PC-3 (cell line): ENCODE data around the gene SLC34A1. TPM values are rescaled to one million over a fixed set of nuclear protein-coding genes. Genes with fewer than 3 reads are reported as not detected.

Experiments used
- ATAC-seq: fragments of 200-7000 bp; cut with Tn5 transposase; 2 replicates; pipeline ENCODE4 v1.9.1; 2020; ENCODE audit warnings: mild to moderate bottlenecking, moderate library complexity
- BruUV-seq: library from RNA; stranded (reverse); fragments of 400-500 nt; replicated peaks from 2 replicates; lab custom pipeline; 2021; lab: Mats Ljungman, UMichigan
- CTCF ChIA-PET: fragments of 300-600 bp; sonication (Branson Sonifier 250); formaldehyde crosslinking; loops from one replicate; lab custom pipeline; 2022; ENCODE audit warnings: antibody characterized with exemption; lab: Charles Lee
- POLR2A ChIA-PET: fragments of 300-600 bp; sonication (Branson Sonifier 250); formaldehyde crosslinking; loops from one replicate; lab custom pipeline; 2022; ENCODE audit warnings: antibody characterized with exemption; ENCODE audit not compliant: unreplicated experiment; lab: Charles Lee
- DNase-seq: peaks from one replicate; pipeline ENCODE4 v3.0.0-alpha.2; 2015
- H2AFZ ChIP-seq: fragments of 300-600 bp; sonication (generic); 2 replicates; pipeline ENCODE4 v1.6.0; 2016; ENCODE audit warnings: antibody characterized with exemption, low read length
- H3F3A ChIP-seq: fragments of 300-600 bp; sonication (generic); one replicate; pipeline ENCODE4 v1.6.0; 2017; ENCODE audit warnings: antibody characterized with exemption, low read length, control low read depth, mild to moderate bottlenecking; ENCODE audit not compliant: unreplicated experiment
- H3K27ac ChIP-seq: fragments of 300-600 bp; sonication (generic); 2 replicates; pipeline ENCODE4 v1.5.1; 2016; ENCODE audit warnings: mild to moderate bottlenecking, low read length
- H3K27me3 ChIP-seq: fragments of 300-600 bp; sonication (generic); 2 replicates; pipeline ENCODE4 v1.6.1; 2016; ENCODE audit warnings: low read length, mixed read lengths
- H3K36me3 ChIP-seq: fragments of 300-600 bp; sonication (generic); 2 replicates; pipeline ENCODE4 v1.6.1; 2016; ENCODE audit warnings: low read depth, mixed run types, low read length, mixed read lengths
- H3K4me1 ChIP-seq: fragments of 300-600 bp; sonication (generic); 2 replicates; pipeline ENCODE4 v1.5.1; 2016; ENCODE audit warnings: low read length; ENCODE audit not compliant: insufficient read depth
- H3K4me2 ChIP-seq: fragments of 300-600 bp; sonication (generic); 2 replicates; pipeline ENCODE4 v1.6.0; 2016; ENCODE audit warnings: low read length
- H3K4me3 ChIP-seq: fragments of 300-600 bp; sonication (generic); 2 replicates; pipeline ENCODE4 v1.5.1; 2016; ENCODE audit warnings: mild to moderate bottlenecking, low read length, mixed read lengths
- H3K79me2 ChIP-seq: fragments of 300-600 bp; sonication (generic); 2 replicates; pipeline ENCODE4 v1.6.1; 2017; ENCODE audit warnings: low read length, mixed read lengths
- H3K9ac ChIP-seq: fragments of 300-600 bp; sonication (generic); 2 replicates; pipeline ENCODE4 v1.6.0; 2016; ENCODE audit warnings: mild to moderate bottlenecking, low read length
- H3K9me2 ChIP-seq: fragments of 300-600 bp; sonication (generic); replicated peaks from 2 replicates; pipeline ENCODE4 v1.6.1; 2016; ENCODE audit warnings: mixed run types, low read length, mixed read lengths
- H3K9me3 ChIP-seq: fragments of 300-600 bp; sonication (generic); 2 replicates; pipeline ENCODE4 v1.6.1; 2016; ENCODE audit warnings: low read length, mixed read lengths
- H4K20me1 ChIP-seq: fragments of 300-600 bp; sonication (generic); 2 replicates; pipeline ENCODE4 v1.6.1; 2016; ENCODE audit warnings: low read length, mixed read lengths
- CTCF ChIP-seq: fragments of 300-600 bp; sonication (generic); conservative IDR thresholded peaks from 2 replicates; pipeline ENCODE4 v1.5.1; 2017; ENCODE audit warnings: antibody characterized with exemption, low read depth, mild to moderate bottlenecking, low read length
- EZH2 ChIP-seq: fragments of 300-600 bp; sonication (generic); IDR thresholded peaks from one replicate; pipeline ENCODE4 v1.6.1; 2017; ENCODE audit warnings: antibody characterized with exemption, mild to moderate bottlenecking, low read length; ENCODE audit not compliant: unreplicated experiment
- EZH2phosphoT487 ChIP-seq: fragments of 300-600 bp; sonication (generic); IDR thresholded peaks from 2 replicates; pipeline ENCODE4 v1.6.1; 2018; ENCODE audit warnings: mild to moderate bottlenecking, antibody characterized with exemption, low read length, borderline replicate concordance
- intact Hi-C: fragments of 100-400 bp; cut with micrococcal nuclease; formaldehyde crosslinking; loops from 2 replicates; pipeline ENCODE4 v1.9.0; 2023
- total RNA-seq: library from RNA; depleted of rRNA; stranded (reverse); fragments of >200 nt; gene quantifications from 2 replicates; pipeline ENCODE4 v1.2.3, GENCODE V29; 2014

Gene SLC34A1
- total RNA-seq, 1 experiment from 2014 or later: 0.07 TPM

- no peak for TF ChIP-seq EZH2phosphoT487
- no peak for TF ChIP-seq CTCF
- no peak for TF ChIP-seq EZH2
- H3K27ac ChIP-seq: no peak overlapping the region
- intact Hi-C loops: loop anchor here (1.0 kb wide), 1 partner anchor 17 kb away; no protein-coding TSS in a partner anchor
Observed at GRCh38 chr5:177335701-177336065, 48.6 kb upstream of the SLC34A1 start.

GRCh38 chr5:177336112-177336511 is 48.1 kb upstream of the SLC34A1 start:
- ChIA-PET CTCF (interaction anchor here (0.6 kb wide), 1 partner anchor 12 kb away, joined by 4 read pairs; no protein-coding TSS in a partner anchor), POLR2A (no interaction called here)
- peaks cover 16% of the 10 kb centered on the region; the same call in 1 of the 2 replicates for H3K36me3 ChIP-seq
- no peaks in the 10 kb centered on the region for H3K27me3 ChIP-seq
- 0 out of 2 replicates have a peak, but pooled peaks cover 4% of the 10 kb centered on the region for H4K20me1 ChIP-seq
- no peaks in the 10 kb centered on the region for H3K9me2 ChIP-seq
- intact Hi-C loops: loop anchor here (1.0 kb wide), 1 partner anchor 18 kb away; no protein-coding TSS in a partner anchor
- ATAC-seq (peak; percentile 84), DNase-seq (peak; percentile 53)
- no TSS peak for BruUV-seq
- H3K79me2 ChIP-seq: peaks cover 18% of the 10 kb centered on the region
- H3K9me3 ChIP-seq: no peaks in the 10 kb centered on the region
- no peak overlapping the region for H2AFZ ChIP-seq
- no peak overlapping the region for H3K4me3 ChIP-seq
- no peak for TF ChIP-seq EZH2
- TF ChIP-seq CTCF: peak; percentile 84
- TF ChIP-seq EZH2phosphoT487: no peak
- H3K27ac ChIP-seq: no peak overlapping the region
- no peaks in the 10 kb centered on the region for H3F3A ChIP-seq
- H3K4me1 ChIP-seq: no peaks in the 10 kb centered on the region
- H3K4me2 ChIP-seq: no peak overlapping the region
- no peak overlapping the region for H3K9ac ChIP-seq

More at GRCh38 chr5:177335701-177336065, 48.6 kb upstream of the SLC34A1 start:
- H3K4me2 ChIP-seq: no peak overlapping the region
- peaks cover 18% of the 10 kb centered on the region for H3K79me2 ChIP-seq
- peaks cover 16% of the 10 kb centered on the region; the same call in 1 of the 2 replicates for H3K36me3 ChIP-seq
- BruUV-seq: no TSS peak
- H3K9me2 ChIP-seq: no peaks in the 10 kb centered on the region
- H3F3A ChIP-seq: no peaks in the 10 kb centered on the region
- H3K4me1 ChIP-seq: no peaks in the 10 kb centered on the region
- no peak overlapping the region for H3K9ac ChIP-seq
- H3K27me3 ChIP-seq: no peaks in the 10 kb centered on the region
- DNase-seq (no peak), ATAC-seq (no peak)
- 0 out of 2 replicates have a peak, but pooled peaks cover 4% of the 10 kb centered on the region for H4K20me1 ChIP-seq
- H3K9me3 ChIP-seq: no peaks in the 10 kb centered on the region
- H2AFZ ChIP-seq: no peak overlapping the region
- ChIA-PET CTCF (interaction anchor here (0.6 kb wide), 1 partner anchor 13 kb away, joined by 4 read pairs; no protein-coding TSS in a partner anchor), POLR2A (no interaction called here)
- no peak overlapping the region for H3K4me3 ChIP-seq
